Mesothelial cell of epicardium (in vitro differentiated cells): ENCODE measurements around the gene SLC44A3. TPM values are rescaled to one million over a fixed set of nuclear protein-coding genes. Genes with fewer than 3 reads are reported as not detected.
"Not testable (repeated sequence)": the region's sequence is repeated elsewhere in the genome, so short reads cannot be mapped to it uniquely, and the experiment has no call there.

Experiments used
- DNase-seq, 2 experiments: peaks; one replicate each; pipeline ENCODE4 v3.0.0; 2021; ENCODE audit warnings: low spot score in 2 of 2; ENCODE audit not compliant: unreplicated experiment in 2 of 2
- H3K27ac Mint-ChIP-seq: 2 replicates; pipeline ENCODE4 v1.8.0; 2021; ENCODE audit warnings: mixed read lengths
- H3K27me3 Mint-ChIP-seq: 2 replicates; pipeline ENCODE4 v1.8.0; 2021; ENCODE audit warnings: low read depth, mixed read lengths
- H3K36me3 Mint-ChIP-seq: 2 replicates; pipeline ENCODE4 v1.8.0; 2021; ENCODE audit warnings: mixed read lengths
- H3K4me1 Mint-ChIP-seq: 2 replicates; pipeline ENCODE4 v1.8.0; 2021; ENCODE audit warnings: mixed read lengths
- H3K4me3 Mint-ChIP-seq: 2 replicates; pipeline ENCODE4 v1.8.0; 2021; ENCODE audit warnings: mild to moderate bottlenecking, moderate library complexity, mixed read lengths
- H3K9me3 Mint-ChIP-seq: 2 replicates; pipeline ENCODE4 v1.8.0; 2021; ENCODE audit warnings: mixed read lengths
- CTCF ChIP-seq: fragments of 200-600 bp; sonication (generic); IDR thresholded peaks from one replicate; pipeline ENCODE4 v1.5.0; 2021; ENCODE audit warnings: antibody characterized with exemption; ENCODE audit not compliant: unreplicated experiment
- total RNA-seq: library from RNA; stranded (reverse); gene quantifications from 3 replicates; pipeline ENCODE4 v1.2.1, GENCODE V29; 2021

The SLC44A3 gene
- total RNA-seq, 1 donor from 2014 or later = 9.2 TPM

DNA sequence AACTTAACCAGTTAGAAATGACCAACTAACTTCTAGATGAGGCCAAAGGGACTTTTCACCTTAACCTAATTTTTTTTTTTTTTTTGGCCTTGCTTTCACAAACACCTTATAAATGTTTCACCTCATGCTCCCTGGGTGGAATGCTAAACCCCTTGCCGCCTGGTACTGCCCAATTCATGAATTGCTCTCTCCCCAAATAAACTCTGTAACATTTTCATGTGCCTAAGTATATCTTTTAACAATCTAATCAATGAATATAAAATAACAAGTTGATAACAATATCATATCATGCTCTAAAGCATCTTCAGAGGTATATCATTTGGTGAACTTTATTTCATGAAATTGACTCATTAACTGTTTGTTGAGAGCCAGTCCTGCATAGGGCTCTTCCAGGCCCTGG lies 117.7 kb downstream of the SLC44A3 start:
- DNase-seq = no peak
- no peak for TF ChIP-seq CTCF
- peaks cover 10% of the 10 kb centered on the region for H3K36me3 Mint-ChIP-seq
- H3K27me3 Mint-ChIP-seq = no peaks in the 10 kb centered on the region
- peak overlapping the region; percentile 18 for H3K27ac Mint-ChIP-seq
- H3K4me3 Mint-ChIP-seq = no peak overlapping the region
- no peaks in the 10 kb centered on the region for H3K9me3 Mint-ChIP-seq
- H3K4me1 Mint-ChIP-seq = peaks cover 39% of the 10 kb centered on the region

- no peak overlapping the region for H3K27ac Mint-ChIP-seq
- H3K9me3 Mint-ChIP-seq = no peaks in the 10 kb centered on the region
- H3K27me3 Mint-ChIP-seq = no peaks in the 10 kb centered on the region
- peaks cover 2% of the 10 kb centered on the region for H3K36me3 Mint-ChIP-seq
- no peak overlapping the region for H3K4me3 Mint-ChIP-seq
- H3K4me1 Mint-ChIP-seq = peaks cover 32% of the 10 kb centered on the region
- TF ChIP-seq CTCF = no peak
- DNase-seq = no peak
These were observed 120.6 kb downstream of the SLC44A3 start for GRCh38 chr1:94940738-94941137.

DNA sequence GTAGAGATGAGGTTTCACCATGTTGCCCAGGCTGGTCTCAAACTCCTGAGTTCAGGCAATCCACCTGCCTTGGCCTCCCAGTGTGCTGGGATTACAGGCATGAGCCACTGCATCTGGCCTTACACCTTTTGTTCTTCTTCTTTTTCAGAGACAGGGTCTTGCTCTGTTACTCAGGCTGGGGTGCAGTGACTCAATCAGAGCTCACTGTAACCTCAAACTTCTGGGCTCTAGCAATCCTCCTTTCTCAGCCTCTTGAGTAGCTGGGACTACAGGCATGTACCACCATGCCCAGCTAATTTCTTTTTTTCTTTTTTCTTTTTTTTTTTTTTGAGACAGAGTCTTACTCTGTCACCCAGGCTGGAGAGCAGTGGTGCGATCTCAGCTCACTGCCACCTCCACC lies 121.3 kb downstream of the SLC44A3 start:
- H3K4me1 Mint-ChIP-seq = peaks cover 32% of the 10 kb centered on the region
- H3K27ac Mint-ChIP-seq, H3K4me3 Mint-ChIP-seq, DNase-seq, H3K9me3 Mint-ChIP-seq, H3K36me3 Mint-ChIP-seq, H3K27me3 Mint-ChIP-seq: not testable (repeated sequence)

DNA sequence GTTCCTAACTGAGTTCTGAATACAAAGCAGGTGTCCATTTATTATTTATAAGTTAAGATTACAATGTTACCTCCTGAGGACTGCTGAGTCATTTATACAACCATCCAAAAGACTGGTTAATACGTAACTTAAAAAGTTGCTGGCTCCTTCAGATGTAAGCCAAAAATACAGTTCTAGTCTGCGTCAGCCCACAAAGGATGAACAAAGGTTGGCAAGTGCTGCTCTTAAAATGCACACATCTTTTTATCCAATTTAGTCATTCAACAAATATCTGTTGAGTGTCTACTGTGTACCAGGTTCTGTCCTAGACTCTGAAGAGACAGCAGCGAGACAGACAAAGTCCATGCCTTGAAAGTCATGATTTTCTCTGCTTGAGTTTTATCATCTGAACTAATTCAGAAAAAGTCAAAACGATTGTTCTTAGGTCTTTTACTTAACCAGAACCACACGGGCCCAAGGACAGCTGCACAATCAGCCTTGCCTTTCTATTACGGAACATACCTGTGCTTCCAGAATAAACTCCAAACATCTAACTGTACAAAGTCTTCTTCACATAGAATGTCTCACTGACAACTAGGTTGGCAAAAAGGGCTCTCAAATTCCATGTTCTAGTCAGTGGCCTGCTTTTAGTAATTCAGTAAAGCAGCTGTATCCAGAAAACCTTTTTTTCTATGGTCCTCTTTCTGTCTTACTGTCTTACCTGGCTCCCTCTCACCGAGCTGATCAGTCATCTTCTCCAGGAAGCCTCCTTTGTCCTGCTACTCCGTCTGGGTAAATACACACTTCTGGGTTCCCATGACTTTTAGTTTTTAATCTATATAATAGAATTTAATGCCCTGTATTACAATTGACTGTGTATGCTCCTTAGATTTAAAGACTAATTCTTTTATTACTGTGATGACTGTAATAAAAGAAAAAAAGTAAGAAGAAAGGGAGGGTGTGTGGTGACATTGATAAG lies 122.3 kb downstream of the SLC44A3 start:
- Mint-ChIP-seq H3K4me1 (peaks cover 34% of the 10 kb centered on the region), H3K27ac (no peak overlapping the region), H3K9me3 (no peaks in the 10 kb centered on the region), H3K27me3 (no peaks in the 10 kb centered on the region), H3K36me3 (peaks cover 2% of the 10 kb centered on the region), H3K4me3 (no peak overlapping the region)
- no peak for TF ChIP-seq CTCF
- no peak for DNase-seq

Other genes starting within 250 kb of the SLC44A3 start
- gene CNN3, start 106.8 kb downstream of the SLC44A3 start, total RNA-seq = 241 to 260 TPM (median 247 TPM) in 3 replicates